Osteocyte (in vitro differentiated cells): ENCODE data around the gene SAV1. TPM values are rescaled to one million over a fixed set of nuclear protein-coding genes. Genes with fewer than 3 reads are reported as not detected.

Experiments
- DNase-seq: peaks from one replicate; pipeline ENCODE4 v3.0.0; 2021; ENCODE audit warnings: mixed read lengths; ENCODE audit not compliant: unreplicated experiment; ENCODE audit errors: extremely low spot score
- H3K27ac Mint-ChIP-seq: one replicate; pipeline ENCODE4 v1.8.0; 2021; ENCODE audit warnings: mild to moderate bottlenecking, mixed read lengths; ENCODE audit not compliant: unreplicated experiment
- H3K27me3 Mint-ChIP-seq: one replicate; pipeline ENCODE4 v1.8.0; 2021; ENCODE audit warnings: mixed read lengths; ENCODE audit not compliant: unreplicated experiment
- H3K36me3 Mint-ChIP-seq: one replicate; pipeline ENCODE4 v1.8.0; 2021; ENCODE audit warnings: mixed read lengths; ENCODE audit not compliant: unreplicated experiment
- H3K4me1 Mint-ChIP-seq: one replicate; pipeline ENCODE4 v1.8.0; 2021; ENCODE audit warnings: mixed read lengths; ENCODE audit not compliant: unreplicated experiment
- H3K4me3 Mint-ChIP-seq: one replicate; pipeline ENCODE4 v1.8.0; 2021; ENCODE audit warnings: mild to moderate bottlenecking, moderate library complexity, mixed read lengths; ENCODE audit not compliant: unreplicated experiment
- H3K9me3 Mint-ChIP-seq: one replicate; pipeline ENCODE4 v1.8.0; 2021; ENCODE audit warnings: mixed read lengths; ENCODE audit not compliant: unreplicated experiment
- long read RNA-seq: library from polyadenylated mRNA; unstranded; transcript quantifications from one replicate; pipeline ENCODE4 v2.0.0, GENCODE V29; 2021
- total RNA-seq: library from RNA; stranded (reverse); gene quantifications from 2 replicates; pipeline ENCODE4 v1.2.1, GENCODE V29; 2021
- TF ChIP-seq, protein P1 (sequence below): fragments of 200-600 bp; sonication (generic); IDR thresholded peaks from 2 replicates; pipeline ENCODE4 v1.5.0; 2021; ENCODE audit warnings: antibody characterized with exemption, mild to moderate bottlenecking, moderate library complexity

SAV1 gene
- total RNA-seq = 47.9 and 48.4 TPM in 2 replicates
- long read RNA-seq, transcript SAV1-201 (5 exons, 3,063 nt) = major isoform, 9 of 26 reads
- long read RNA-seq, partial matches to known transcripts = 7 of 26 reads
- long read RNA-seq, other reads (novel, unspliced or antisense) = 10 of 26 reads

DNA sequence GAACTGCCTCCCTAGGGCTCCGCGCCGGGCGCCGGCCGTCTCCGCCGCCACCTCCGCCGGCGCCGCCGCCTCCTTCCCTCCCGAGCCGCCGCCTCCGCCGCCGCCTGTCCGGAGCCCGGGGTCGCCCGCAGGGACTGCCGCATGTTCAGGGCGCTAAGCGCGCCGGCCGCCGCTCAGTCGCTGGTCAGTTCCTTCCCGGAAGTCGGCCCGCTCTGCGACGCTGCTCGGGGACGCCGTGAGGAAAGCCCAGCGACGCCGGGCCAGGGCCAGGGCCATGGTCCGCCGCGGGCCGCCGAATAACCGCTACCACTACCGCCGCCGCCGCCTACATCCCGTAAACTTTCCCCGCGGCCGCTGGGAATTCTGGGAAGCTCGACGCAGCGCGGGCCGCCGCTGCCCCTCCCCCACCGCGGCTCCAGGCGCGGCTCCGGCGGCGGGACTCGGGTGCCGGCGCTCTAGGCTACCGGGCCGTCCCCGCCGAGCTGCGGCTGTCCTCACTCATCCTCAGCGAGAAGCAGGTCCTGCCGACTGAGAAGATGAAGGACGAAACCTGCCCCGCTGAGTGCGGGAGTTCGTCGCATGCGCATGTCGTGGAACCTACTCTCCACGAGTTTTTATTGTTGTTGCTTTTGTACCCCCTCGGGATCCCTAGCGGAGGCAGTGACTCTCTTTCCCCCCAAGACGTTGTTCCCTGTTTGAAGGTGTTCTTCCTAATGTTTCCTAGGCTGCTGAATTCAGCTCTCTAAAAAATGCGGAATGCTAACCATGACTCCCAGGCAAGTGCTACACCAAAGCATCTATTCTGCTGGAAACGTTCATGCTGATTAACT is at the start of gene SAV1:
Gene SAV1, minus strand, starts transcription at position 311 of the 830 bp plus-strand sequence. CDS start 339 bp downstream, outside the sequence.
- Mint-ChIP-seq H3K27me3 (no peaks in the 10 kb centered on the region), H3K36me3 (peaks cover 18% of the 10 kb centered on the region), H3K4me1 (peaks cover 31% of the 10 kb centered on the region), H3K27ac (no peak within 1 kb of the TSS), H3K4me3 (no peak within 1 kb of the TSS), H3K9me3 (no peaks in the 10 kb centered on the region)
- TF ChIP-seq, protein P1, sequence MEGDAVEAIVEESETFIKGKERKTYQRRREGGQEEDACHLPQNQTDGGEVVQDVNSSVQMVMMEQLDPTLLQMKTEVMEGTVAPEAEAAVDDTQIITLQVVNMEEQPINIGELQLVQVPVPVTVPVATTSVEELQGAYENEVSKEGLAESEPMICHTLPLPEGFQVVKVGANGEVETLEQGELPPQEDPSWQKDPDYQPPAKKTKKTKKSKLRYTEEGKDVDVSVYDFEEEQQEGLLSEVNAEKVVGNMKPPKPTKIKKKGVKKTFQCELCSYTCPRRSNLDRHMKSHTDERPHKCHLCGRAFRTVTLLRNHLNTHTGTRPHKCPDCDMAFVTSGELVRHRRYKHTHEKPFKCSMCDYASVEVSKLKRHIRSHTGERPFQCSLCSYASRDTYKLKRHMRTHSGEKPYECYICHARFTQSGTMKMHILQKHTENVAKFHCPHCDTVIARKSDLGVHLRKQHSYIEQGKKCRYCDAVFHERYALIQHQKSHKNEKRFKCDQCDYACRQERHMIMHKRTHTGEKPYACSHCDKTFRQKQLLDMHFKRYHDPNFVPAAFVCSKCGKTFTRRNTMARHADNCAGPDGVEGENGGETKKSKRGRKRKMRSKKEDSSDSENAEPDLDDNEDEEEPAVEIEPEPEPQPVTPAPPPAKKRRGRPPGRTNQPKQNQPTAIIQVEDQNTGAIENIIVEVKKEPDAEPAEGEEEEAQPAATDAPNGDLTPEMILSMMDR = no peak
- peak; percentile 92 for DNase-seq

DNA sequence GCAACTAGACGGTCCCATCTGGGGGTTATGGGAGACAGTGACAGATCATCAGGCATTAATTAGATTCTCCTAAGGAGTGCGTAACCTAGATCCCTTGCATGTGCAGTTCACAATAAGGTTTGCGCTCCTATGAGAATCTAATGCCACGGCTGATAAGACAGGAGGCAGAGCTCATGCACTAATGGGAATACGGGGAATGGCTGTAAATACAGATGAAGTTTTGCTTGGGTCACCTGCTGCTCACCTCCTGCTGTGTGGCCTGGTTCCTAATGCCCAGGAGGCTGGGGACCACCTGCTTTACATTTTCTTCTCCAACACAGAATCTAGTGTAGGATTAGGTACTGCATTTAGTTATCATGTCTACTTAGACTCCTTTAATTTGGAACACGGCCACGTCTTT is 49.7 kb upstream of the SAV1 start:
- DNase-seq = no peak
- H3K27ac Mint-ChIP-seq = no peak overlapping the region
- peaks cover 8% of the 10 kb centered on the region for H3K36me3 Mint-ChIP-seq
- H3K4me1 Mint-ChIP-seq = peaks cover 20% of the 10 kb centered on the region
- no peak overlapping the region for H3K4me3 Mint-ChIP-seq
- no peaks in the 10 kb centered on the region for H3K9me3 Mint-ChIP-seq
- H3K27me3 Mint-ChIP-seq = no peaks in the 10 kb centered on the region
- TF ChIP-seq, protein P1 = no peak

DNA sequence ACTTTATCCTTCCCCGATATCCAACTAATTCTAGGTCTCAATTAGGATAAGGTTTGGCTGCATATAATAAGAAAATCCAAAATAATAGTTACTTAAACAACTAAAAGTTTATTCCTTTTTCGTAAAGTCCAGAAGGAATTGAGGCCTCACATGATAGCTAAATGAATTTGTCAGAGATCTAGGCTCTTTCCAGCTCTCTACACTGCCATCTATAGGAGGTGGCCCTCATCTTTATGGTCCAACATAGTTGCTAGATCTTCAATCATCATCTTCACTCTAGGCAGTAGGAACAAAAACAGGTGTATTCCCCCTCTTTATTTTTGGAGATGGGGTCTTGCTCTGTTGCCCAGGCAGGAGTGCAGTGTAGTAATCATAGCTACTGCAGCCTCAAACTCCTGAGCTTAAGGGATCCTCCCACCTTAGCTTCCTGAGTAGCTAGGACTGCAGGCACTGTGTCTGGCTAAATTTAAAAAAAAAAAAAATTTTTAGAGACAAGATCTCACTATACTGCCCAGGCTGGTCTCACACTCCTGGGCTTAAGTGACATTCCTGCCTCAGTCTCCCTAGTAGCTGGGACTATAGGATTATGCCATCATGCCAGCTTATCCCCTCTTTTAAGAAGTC is 46.5 kb upstream of the SAV1 start:
- Mint-ChIP-seq H3K27me3 (no peaks in the 10 kb centered on the region), H3K9me3 (no peaks in the 10 kb centered on the region), H3K27ac (no peak overlapping the region), H3K36me3 (no peaks in the 10 kb centered on the region), H3K4me1 (peaks cover 2% of the 10 kb centered on the region), H3K4me3 (no peak overlapping the region)
- TF ChIP-seq, protein P1 = peak; percentile 56
- no peak for DNase-seq

DNA sequence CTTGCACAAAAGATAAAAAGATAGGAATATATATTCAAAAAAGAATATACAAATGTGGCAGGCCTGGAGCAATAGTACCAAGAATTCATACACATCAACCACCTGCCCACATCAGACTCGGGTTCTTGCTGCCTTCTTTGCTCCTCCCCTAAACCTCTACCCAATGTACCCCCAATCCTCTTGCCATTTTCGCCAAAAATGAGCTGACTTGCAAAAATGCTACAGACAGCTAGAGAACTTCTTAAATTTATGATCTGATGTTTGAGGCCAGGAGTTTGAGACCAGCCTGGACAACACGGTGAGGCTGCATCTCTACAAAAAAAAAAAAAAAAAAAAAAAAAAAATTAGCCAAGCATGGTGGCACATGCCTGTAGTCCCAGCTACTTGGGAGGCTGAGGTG is 42.9 kb upstream of the SAV1 start:
- DNase-seq = no peak

More for the DNA sequence above, 42.9 kb upstream of the SAV1 start:
- H3K36me3 Mint-ChIP-seq = no peaks in the 10 kb centered on the region
- no peak overlapping the region for H3K4me3 Mint-ChIP-seq
- no peaks in the 10 kb centered on the region for H3K4me1 Mint-ChIP-seq
- H3K27ac Mint-ChIP-seq = no peak overlapping the region
- TF ChIP-seq, protein P1 = no peak
- no peaks in the 10 kb centered on the region for H3K27me3 Mint-ChIP-seq
- no peaks in the 10 kb centered on the region for H3K9me3 Mint-ChIP-seq
